SH-SY5Y (cell line): ENCODE measurements around the gene TSEN54.

Source experiments
- GATA2 ChIP-seq: IDR thresholded peaks from 2 replicates; pipeline ENCODE4 v1.6.1; 2011; ENCODE audit warnings: mild to moderate bottlenecking, low read depth, low read length
- GATA3 ChIP-seq: IDR thresholded peaks from 2 replicates; pipeline ENCODE4 v1.6.1; 2011; ENCODE audit warnings: low read depth, mild to moderate bottlenecking, low read length, moderate library complexity

The TSEN54 gene

DNA sequence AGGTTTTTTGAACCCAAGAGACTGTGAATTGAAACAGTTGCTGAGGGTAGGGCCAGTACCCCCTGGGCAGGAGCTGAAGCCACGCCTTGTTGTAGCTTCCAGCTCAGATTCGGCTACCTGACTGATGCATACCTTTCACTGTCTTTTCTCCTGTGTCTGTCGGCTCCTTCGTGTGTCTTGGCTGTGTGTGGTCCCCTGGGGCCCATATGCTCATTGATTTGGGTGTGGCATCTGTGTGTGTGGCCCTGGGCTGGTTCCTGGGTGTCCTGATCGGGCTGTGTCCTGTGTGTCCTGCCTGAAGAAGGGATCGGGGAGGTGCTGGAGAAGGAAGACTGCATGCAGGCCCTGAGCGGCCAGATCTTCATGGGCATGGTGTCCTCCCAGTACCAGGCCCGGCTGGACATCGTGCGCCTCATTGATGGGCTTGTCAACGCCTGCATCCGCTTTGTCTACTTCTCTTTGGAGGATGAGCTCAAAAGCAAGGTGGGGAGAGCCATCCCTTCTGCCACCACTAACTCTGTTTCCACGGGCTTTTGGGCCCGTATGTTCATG, 21.9 kb upstream of the TSEN54 start:
- TF ChIP-seq GATA2 (no peak), GATA3 (no peak)

DNA sequence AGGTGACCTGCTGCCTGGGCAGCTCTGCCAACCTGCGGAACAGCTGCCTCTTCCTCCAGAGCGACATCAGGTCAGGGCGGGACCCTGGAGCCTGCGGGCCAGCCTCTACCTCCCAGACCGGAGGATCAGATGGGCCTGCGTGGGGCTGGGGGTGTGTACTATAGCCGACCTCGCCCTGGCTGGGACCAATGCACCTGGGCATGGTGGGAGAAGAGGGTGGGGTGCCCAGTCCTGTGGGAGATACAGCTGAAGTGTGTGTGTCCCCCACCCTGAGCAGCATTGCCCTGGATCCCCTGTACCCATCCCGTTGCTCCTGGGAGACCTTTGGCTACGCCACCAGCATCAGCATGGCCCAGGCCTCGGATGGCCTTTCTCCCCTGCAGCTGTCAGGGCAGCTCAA, 20.3 kb upstream of the TSEN54 start:
- TF ChIP-seq GATA2 (no peak), GATA3 (no peak)

DNA sequence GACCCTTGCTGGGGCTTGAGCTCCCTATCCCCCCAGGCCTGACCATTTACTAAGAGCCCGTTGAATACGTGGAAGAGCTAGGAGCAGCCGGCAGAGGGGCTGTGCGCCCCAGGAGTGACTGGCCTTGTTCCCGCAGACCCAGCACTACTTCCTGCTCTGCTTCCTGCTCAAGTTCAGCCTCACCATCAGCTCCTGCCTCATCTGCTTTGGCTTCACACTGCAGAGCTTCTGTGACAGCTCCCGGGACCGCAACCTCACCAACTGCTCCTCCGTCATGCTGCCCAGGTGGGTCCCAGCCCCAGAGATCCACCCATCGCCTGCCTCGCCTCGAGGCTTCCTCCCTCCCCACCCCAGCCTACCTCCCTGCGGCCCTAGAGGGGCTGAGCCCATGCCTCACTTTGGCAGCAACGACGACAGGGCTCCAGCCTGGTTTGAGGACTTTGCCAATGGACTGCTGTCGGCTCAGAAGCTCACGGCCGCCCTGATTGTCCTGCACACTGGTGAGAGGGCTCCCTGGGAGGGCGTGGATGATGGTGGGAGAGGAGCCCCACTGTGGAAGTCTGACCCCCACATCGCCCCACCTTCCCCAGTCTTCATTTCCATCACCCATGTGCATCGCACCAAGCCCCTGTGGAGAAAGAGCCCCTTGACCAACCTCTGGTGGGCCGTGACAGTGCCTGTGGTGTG, 18.1 kb upstream of the TSEN54 start:
- TF ChIP-seq GATA3 (no peak), GATA2 (no peak)

DNA sequence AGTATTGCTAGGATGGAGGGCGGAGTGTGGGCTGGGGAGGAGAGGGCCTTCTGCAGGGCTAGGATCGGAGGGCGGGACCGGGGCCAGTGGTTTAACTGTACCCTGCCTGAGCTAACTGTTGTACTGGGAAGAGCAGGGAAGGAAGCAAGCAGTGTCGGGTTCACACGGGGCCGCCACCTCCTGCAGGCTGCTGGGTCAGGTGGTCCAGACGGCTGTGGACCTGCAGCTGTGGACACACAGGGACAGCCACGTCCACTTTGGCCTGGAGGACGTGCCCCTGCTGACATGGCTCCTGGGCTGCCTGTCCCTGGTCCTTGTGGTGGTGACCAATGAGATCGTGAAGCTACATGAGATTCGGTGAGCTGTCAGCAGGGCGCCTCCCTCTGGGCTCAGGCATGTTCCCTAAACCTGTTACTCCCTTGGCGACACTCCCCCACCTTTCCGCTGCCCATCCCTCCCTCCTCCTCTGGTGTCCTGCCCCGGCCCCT, 17.6 kb upstream of the TSEN54 start:
- no peak for TF ChIP-seq GATA2
- no peak for TF ChIP-seq GATA3

DNA sequence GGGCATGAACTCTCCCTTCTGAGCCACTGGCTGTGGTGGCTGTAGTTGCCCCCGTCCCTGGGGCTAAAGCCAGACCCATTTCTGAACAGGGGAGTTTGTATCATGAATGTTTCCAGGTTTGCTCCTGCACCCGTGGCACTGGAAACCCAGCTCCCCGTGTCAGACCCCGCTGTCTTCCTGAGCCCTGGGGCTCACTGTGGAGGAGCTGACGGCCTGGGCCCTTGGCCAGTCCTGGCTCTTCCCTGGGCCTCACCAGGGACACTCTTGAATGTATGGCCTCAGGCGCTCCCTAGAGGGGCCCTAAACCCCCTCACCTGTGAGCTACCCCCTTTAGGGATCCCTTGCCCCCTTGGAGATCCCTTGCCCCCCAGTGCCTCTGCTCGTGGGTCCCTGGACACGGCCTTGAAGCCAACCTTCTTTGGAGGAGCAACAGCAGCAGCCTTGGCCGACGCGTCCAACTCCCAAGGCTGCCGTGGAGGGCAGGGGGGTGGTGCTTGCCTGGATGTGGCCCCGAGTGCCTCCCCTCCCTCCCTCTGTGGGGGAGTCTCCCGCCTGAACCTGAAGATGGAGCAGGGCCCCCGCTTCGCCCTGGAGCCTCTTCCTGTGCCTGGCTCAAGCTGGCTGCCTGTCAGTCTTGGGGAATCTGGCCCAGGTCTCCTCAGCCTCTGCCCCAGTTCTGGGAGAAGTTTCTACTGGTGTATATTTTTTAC, 16.9 kb upstream of the TSEN54 start:
- TF ChIP-seq GATA3 (no peak), GATA2 (no peak)

DNA sequence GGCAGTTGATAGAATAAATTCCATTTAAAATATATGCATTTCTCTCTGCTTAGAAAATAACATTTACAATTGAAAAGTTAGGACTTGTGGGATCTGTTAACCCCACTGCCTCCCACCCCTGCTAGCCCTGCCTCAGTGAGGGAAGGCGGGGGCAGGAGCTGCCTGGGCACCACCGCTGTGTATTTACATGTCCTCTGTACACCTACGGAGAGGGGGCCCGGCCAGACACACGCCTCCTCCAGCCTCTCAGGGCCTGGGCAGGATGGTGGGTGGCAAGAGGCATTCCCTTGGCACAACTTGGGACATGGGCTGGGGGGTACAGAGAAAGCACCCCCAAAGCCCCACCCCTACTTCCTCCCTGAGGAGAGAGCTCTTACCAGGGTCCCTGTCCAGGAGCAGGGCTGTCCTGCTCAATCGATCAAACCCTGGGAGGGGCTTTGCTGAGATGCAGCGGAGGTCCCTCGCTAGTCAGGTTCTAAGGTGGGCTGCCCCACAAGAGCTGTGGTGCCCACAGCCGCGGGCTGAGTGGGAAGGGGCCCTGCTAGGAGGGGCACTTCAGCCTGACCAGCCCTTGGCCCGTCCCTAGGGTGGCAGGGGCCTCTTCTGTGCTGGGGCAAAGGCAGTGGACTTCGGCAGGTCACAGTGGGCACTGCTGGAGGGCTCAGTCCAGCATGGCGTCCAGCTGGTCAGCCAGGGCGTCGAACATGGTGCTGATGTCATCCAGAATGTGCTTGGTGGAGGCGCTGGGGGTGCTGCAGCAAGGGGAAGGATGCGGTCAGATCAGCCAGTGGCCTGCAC, 15.7 kb upstream of the TSEN54 start:
- TF ChIP-seq GATA2 (no peak), GATA3 (no peak)

DNA sequence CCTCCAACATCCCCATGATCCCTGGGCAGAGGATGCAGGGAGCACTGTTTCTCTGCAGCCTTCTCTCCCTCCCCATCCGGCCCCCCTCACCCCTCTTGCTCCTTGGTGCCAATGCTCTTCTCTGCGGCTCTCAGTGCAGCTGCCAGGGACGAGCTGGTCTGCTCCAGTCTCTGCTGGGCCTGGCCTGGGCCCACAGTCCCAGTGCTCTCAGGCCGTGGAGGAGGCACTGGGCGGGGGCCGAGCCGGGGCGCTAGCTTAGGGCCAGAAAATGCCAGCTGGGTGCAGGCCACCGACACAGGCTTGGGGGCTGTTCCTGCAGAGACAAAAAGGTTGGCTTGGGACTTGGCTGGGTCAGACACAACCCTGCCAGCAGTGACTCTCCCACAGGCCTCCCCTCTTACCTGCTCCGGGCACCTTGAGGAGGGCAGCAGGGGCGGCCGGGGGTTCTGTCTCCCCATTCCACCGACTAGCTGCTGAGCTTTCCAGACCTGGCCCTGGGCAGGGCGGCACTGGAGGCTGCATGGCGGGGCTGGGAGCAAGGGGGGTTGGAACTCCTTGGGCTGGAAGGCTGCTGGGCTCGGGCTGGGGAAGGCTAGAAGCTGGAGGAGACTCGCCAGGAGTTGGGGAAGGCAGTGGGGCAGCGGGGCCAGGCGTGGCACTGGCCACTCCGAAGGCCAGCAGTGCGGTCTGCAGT, 14.8 kb upstream of the TSEN54 start:
- no peak for TF ChIP-seq GATA2
- TF ChIP-seq GATA3 = no peak

DNA sequence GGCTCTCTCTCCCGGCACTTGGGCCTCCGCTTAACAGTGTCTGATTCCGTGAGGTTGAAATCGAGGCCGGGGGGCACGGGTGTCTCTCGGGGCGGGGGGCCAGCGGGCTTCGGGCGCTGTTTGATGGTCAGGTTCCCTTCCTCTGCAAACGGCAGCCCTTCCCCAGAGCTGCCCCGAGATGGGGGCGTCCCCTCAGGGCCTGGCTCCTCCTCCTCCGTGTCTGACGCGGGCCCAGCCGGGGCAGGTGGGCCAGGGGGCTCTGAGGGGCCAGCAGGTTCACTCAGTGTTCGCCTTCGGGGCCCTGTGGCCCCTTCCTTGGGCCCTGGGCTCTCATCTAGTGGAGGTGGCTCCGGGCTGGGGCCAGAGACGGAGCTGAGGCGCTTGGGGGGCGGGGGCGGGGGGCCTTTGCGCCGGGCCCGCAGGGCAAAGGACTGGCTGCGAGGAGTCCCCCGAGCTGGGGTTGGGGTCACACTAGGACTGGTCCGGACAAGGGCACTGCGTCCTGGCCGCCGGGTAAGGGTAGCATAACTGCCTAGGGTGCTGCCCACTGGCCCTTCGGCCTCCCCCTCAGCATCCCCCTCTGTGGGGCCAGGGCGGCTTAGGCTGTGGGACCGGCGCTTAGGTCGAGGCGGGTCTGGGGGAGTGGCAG, 14.1 kb upstream of the TSEN54 start:
- TF ChIP-seq GATA2 (no peak), GATA3 (no peak)

DNA sequence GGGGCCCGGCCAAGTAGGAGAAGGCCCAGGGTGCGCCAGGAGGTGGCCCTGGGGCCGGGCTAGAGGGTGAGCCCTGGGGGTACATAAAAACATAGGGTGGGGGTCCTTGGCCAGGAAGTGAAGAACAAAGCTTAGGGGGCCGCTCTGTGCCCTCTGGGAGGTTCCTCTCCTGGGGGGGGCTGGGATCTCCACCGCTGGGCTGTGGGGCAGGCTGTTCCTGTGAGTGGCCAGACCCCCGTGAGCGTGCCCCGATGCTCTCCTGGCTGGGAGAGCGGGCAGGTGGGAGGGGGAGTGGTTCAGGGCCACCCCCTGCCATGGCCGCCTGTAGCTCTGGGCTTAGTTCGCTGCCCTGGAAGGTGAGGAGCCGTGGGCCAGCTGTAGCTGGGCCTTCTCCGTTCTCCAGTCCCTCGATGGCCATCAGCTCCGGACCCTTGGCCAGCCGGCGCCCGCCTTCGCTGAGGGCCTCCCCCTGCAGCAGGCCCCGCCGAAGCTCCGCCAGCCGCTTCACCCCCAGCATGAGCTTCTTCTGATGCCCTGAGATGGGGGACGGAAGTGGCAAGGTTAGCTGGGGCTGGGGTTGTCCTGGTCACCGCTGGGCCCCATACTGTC, 13.5 kb upstream of the TSEN54 start:
- no peak for TF ChIP-seq GATA2
- TF ChIP-seq GATA3 = no peak

DNA sequence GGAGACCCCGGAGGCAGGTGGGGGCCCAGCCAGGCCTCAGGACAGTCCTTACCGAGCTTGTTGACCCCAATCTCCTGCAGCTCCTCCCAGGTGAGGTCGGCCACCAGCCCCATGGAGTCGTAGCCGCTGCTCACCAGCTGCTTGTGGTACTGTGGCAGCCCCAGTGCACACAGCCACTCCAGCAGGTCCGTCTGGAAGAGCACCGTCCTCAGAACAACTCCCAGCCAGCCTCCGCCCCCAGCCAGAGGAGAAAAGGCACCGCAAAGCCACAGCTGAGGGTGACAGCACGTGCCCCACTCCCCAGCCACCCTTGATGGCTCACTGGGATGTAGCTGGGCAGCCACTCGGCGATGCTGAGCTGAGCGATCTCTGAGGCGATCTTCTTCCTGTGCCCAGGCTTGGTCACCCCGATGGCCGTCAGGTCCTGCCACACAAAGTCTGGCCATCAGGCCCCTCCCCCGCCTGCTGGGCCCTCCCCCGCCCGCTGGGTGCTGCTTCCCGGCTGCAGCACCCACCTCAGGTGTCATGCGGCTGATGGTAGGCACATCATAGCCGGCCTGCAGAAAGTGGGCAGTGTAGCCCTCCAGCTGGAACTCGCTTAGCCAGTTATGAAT, 12.9 kb upstream of the TSEN54 start:
- no peak for TF ChIP-seq GATA2
- TF ChIP-seq GATA3 = no peak

DNA sequence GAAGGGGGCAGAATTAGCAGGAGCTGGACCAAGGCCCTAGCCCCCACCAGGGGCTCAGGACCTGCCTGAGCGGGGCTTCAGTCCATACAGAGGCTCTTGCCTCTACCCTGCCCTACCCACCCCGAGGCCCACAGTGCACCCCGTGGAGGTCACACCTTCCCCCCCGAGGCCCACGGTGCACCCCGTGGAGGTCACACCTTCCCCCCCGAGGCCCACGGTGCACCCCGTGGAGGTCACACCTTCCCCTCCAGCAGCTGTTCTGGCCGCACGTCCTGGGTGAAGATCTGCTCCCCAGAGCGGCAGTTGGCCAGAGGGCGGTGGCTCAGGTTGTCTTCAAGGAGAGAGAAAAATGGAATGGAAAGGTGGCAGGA, 12.4 kb upstream of the TSEN54 start:
- no peak for TF ChIP-seq GATA2

DNA sequence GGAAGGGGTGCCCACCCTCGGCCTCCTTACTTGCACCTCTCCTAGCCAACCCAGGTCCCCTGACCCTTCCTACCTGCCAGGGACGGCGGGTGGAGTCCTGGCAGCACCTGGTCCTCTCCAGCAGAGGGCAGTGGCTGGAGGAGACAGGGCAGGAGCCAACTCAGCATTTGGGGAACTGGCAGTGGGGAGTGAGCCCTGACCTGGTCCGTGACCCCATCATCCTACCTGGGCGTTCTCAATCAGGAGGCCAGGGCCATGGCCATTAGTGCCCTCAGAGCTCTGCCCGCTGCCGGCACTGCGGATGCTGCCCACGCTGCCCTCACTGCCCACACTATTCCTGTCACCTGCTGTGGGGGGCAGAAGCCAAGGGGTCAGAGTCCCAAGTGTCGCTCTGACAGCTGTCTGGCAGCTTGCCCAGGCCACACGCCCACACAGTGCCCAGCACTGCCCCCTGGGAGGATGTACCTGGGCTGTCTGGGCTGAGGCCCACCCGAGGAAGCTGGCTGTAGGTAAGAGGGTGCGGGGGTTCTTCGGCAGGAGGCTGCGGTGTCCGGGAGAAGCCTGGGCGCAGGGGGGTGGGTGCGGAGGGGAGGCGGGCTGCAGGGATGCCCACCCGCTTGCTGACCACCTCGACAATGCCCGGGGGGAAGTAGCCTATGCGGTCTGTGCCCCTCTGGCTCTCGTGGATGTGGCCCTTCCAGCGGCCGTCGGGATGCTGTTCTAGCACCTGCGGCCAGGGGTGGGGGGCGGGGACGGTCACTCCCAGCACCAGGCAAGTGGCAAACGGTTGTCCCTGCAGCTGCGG, 11.8 kb upstream of the TSEN54 start:
- TF ChIP-seq GATA2 (no peak), GATA3 (no peak)
